Caco-2 (cell line): ENCODE measurements around the gene RFC1. TPM values are rescaled to one million over a fixed set of nuclear protein-coding genes. Genes with fewer than 3 reads are reported as not detected.

ENCODE experiments used
- BruUV-seq: library from RNA; stranded (reverse); fragments of 400-500 nt; replicated peaks from 2 replicates; lab custom pipeline; 2021; lab: Mats Ljungman, UMichigan
- CTCF ChIA-PET: fragments of 300-600 bp; sonication (Branson Sonifier 250); formaldehyde crosslinking; loops from one replicate; lab custom pipeline; 2022; ENCODE audit warnings: antibody characterized with exemption; lab: Charles Lee
- POLR2A ChIA-PET: fragments of 300-600 bp; sonication (Branson Sonifier 250); formaldehyde crosslinking; loops from one replicate; lab custom pipeline; 2022; ENCODE audit warnings: antibody characterized with exemption; lab: Charles Lee
- DNase-seq, 2 experiments: peaks; one replicate each; pipeline versions ENCODE4 v3.0.0 to v3.0.0-alpha.2; 2020 to 2022
- H3K27me3 ChIP-seq: replicated peaks from 2 replicates; pipeline ENCODE4 v1.6.0; 2011; ENCODE audit warnings: low read length; ENCODE audit not compliant: control insufficient read depth, insufficient read depth
- H3K36me3 ChIP-seq: 2 replicates; pipeline ENCODE4 v1.5.1; 2011; ENCODE audit warnings: low read length; ENCODE audit not compliant: control insufficient read depth, insufficient read depth
- H3K4me1 ChIP-seq: fragments of 250-450 bp; sonication (Bioruptor Pico); 2 replicates; pipeline ENCODE4 v1.5.1; 2020; ENCODE audit warnings: mild to moderate bottlenecking
- H3K4me3 ChIP-seq: 2 replicates; pipeline ENCODE4 v1.5.1; 2011; ENCODE audit warnings: low read depth, mild to moderate bottlenecking, control low read depth, low read length
- H3K9me3 ChIP-seq: fragments of 250-450 bp; sonication (Bioruptor Pico); 2 replicates; pipeline ENCODE4 v1.5.1; 2020; ENCODE audit warnings: mild to moderate bottlenecking, moderate library complexity
- H3K27ac Mint-ChIP-seq: one replicate; pipeline ENCODE4 v1.8.0; 2022; ENCODE audit warnings: mixed read lengths; ENCODE audit not compliant: unreplicated experiment
- H3K27me3 Mint-ChIP-seq: one replicate; pipeline ENCODE4 v1.8.0; 2022; ENCODE audit warnings: mixed read lengths; ENCODE audit not compliant: insufficient read depth, unreplicated experiment
- H3K36me3 Mint-ChIP-seq: one replicate; pipeline ENCODE4 v1.8.0; 2022; ENCODE audit warnings: mild to moderate bottlenecking, mixed read lengths; ENCODE audit not compliant: insufficient read depth, unreplicated experiment
- H3K4me1 Mint-ChIP-seq: one replicate; pipeline ENCODE4 v1.8.0; 2022; ENCODE audit warnings: low read depth, mixed read lengths; ENCODE audit not compliant: unreplicated experiment
- H3K4me3 Mint-ChIP-seq: one replicate; pipeline ENCODE4 v1.8.0; 2022; ENCODE audit warnings: mild to moderate bottlenecking, moderate library complexity, mixed read lengths; ENCODE audit not compliant: unreplicated experiment
- H3K9me3 Mint-ChIP-seq: one replicate; pipeline ENCODE4 v1.8.0; 2022; ENCODE audit warnings: mixed read lengths; ENCODE audit not compliant: unreplicated experiment
- intact Hi-C: fragments of 100-400 bp; cut with micrococcal nuclease; formaldehyde crosslinking; loops from one replicate; pipeline ENCODE4 v1.10.0; 2022; ENCODE audit not compliant: unreplicated experiment
- total RNA-seq: library from RNA; stranded (reverse); gene quantifications from 2 replicates; pipeline ENCODE4 v1.2.3, GENCODE V29; 2022
- TF ChIP-seq, protein P1 (sequence below), 2 experiments: fragments of 200-600 bp in 1 of 2; IDR thresholded peaks; 1 replicate in 1 of 2; 2 replicates in 1 of 2; pipeline versions ENCODE4 v1.5.1 to v1.8.0; 2011 to 2022; ENCODE audit warnings: antibody characterized with exemption in 1 of 2, control low read depth in 1 of 2, inconsistent platforms in 1 of 2, low read depth in 1 of 2, low read length in 1 of 2, mild to moderate bottlenecking in 1 of 2, moderate library complexity in 1 of 2; ENCODE audit not compliant: insufficient read depth in 1 of 2, severe bottlenecking in 1 of 2, unreplicated experiment in 1 of 2

The RFC1 gene
- total RNA-seq, 1 experiment from 2014 or later: 63.4 TPM

DNA sequence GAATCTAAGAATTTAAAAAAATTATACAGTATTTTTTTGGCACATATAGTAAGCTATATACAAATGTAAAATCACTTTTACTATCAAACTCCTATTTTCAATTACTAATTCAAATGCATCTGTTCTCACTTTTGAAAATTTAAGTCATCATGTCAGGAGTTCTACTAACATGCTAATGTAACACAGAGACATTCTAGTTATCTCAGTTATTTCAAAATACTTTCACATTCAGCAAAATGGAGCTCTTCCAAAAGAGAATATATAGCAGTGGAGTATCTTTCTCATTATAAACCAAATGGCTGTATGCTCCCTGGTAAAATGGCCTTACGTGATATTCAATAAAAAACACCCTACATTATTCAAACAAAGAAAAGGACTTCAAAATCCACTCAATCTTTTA is 42.3 kb downstream of the RFC1 start:
- Mint-ChIP-seq H3K4me3 (no peak overlapping the region), H3K9me3 (no peaks in the 10 kb centered on the region), H3K36me3 (peaks cover 48% of the 10 kb centered on the region), H3K27ac (no peak overlapping the region), H3K4me1 (peaks cover 26% of the 10 kb centered on the region), H3K27me3 (no peaks in the 10 kb centered on the region)
- Histone ChIP-seq H3K9me3 (no peaks in the 10 kb centered on the region), H3K36me3 (no peaks in the 10 kb centered on the region; the same call in 1 of the 2 replicates), H3K27me3 (no peaks in the 10 kb centered on the region), H3K4me3 (no peak overlapping the region), H3K4me1 (peaks cover 42% of the 10 kb centered on the region)
- POLR2A ChIA-PET: no interaction called here
- intact Hi-C loops: loop anchor here (2.0 to 5.0 kb wide), 2 partner anchors 29 to 43 kb away; partner anchors contain the start of gene RFC1
- no TSS peak for BruUV-seq
- CTCF ChIA-PET: no interaction called here
- DNase-seq: no peak
- TF ChIP-seq, protein P1, sequence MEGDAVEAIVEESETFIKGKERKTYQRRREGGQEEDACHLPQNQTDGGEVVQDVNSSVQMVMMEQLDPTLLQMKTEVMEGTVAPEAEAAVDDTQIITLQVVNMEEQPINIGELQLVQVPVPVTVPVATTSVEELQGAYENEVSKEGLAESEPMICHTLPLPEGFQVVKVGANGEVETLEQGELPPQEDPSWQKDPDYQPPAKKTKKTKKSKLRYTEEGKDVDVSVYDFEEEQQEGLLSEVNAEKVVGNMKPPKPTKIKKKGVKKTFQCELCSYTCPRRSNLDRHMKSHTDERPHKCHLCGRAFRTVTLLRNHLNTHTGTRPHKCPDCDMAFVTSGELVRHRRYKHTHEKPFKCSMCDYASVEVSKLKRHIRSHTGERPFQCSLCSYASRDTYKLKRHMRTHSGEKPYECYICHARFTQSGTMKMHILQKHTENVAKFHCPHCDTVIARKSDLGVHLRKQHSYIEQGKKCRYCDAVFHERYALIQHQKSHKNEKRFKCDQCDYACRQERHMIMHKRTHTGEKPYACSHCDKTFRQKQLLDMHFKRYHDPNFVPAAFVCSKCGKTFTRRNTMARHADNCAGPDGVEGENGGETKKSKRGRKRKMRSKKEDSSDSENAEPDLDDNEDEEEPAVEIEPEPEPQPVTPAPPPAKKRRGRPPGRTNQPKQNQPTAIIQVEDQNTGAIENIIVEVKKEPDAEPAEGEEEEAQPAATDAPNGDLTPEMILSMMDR (IDR thresholded peaks at IDR 0.05; ENCODE audit: insufficient read depth in 1 of 2, low read depth in 1 of 2, low read length in 1 of 2, severe bottlenecking in 1 of 2, unreplicated experiment in 1 of 2): no peak

DNA sequence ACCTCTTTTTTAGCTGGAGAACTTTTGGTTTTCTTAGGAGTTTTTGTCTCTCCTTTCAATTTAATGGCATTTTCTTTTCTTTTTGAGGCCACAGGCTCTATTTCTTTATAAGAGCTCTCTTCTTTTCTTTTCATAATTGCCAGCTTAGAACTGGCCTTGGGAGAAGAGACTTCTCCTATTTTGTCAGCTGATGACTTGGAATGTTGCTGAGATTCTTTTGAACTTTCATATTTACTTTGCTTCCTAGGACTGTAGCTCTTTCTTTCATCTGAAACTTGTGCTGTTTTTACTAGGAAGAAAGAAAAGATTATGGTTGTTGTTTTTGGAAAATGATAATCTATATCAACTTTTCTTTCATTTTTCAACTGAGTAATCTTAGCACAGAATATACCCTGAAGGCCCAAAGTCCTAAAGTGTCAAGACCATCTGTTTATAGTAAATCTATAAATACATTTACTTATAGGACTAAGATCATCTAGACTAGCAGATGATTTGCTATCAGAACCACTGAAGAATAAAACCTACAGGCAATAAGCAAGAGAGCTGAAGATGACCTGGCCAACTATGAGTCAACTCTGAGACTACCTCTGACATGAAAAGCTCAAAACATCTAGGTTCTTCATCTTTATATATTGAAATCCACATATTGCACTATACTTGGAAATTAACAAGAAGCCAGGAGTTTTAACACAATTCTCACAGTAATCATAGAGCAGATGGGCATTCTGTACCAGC is 45.6 kb downstream of the RFC1 start:
- ChIA-PET CTCF (no interaction called here), POLR2A (interaction anchor here (0.5 to 0.7 kb wide), 2 partner anchors 46 to 593 kb away, joined by 6 to 7 read pairs; partner anchors contain the start of gene RFC1)
- Mint-ChIP-seq H3K9me3 (no peaks in the 10 kb centered on the region), H3K27me3 (no peaks in the 10 kb centered on the region), H3K4me3 (peak overlapping the region; percentile 32), H3K27ac (peak overlapping the region; percentile 48), H3K36me3 (peaks cover 27% of the 10 kb centered on the region), H3K4me1 (peaks cover 18% of the 10 kb centered on the region)
- BruUV-seq: no TSS peak
- no peak overlapping the region for H3K4me3 ChIP-seq
- no peaks in the 10 kb centered on the region; the same call in 1 of the 2 replicates for H3K36me3 ChIP-seq
- peaks cover 46% of the 10 kb centered on the region for H3K4me1 ChIP-seq
- TF ChIP-seq, protein P1 (IDR thresholded peaks at IDR 0.05; ENCODE audit: insufficient read depth in 1 of 2, low read depth in 1 of 2, low read length in 1 of 2, severe bottlenecking in 1 of 2, unreplicated experiment in 1 of 2): no peak
- H3K9me3 ChIP-seq: no peaks in the 10 kb centered on the region
- no peak for DNase-seq
- H3K27me3 ChIP-seq: no peaks in the 10 kb centered on the region
- intact Hi-C loops: loop anchor here (5.0 kb wide), 1 partner anchor 47 kb away; the partner anchor contains the start of gene RFC1

DNA sequence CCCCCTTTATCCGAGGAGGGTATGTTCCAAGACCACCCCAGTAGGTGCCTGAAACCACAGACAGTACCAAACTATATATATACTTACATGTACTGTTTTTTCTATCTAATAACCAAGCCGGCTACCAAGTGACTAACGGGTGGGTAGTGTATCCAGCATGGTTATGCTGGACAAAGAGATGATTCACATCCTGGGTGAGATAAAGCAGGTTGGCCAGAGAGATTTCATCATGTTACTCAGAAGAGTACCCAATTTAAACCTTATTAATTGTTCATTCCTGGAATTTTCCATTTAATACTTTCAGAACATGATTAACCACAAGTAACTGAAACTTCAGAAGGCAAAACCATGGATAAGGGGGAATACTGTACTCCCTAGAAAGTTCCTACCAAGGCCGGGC is 46.5 kb downstream of the RFC1 start:
- H3K27ac Mint-ChIP-seq: no peak overlapping the region
- TF ChIP-seq, protein P1 (IDR thresholded peaks at IDR 0.05; ENCODE audit: insufficient read depth in 1 of 2, low read depth in 1 of 2, low read length in 1 of 2, severe bottlenecking in 1 of 2, unreplicated experiment in 1 of 2): no peak
- Histone ChIP-seq H3K4me3 (no peak overlapping the region), H3K4me1 (peaks cover 37% of the 10 kb centered on the region), H3K9me3 (no peaks in the 10 kb centered on the region), H3K27me3 (no peaks in the 10 kb centered on the region), H3K36me3 (no peaks in the 10 kb centered on the region; the same call in 1 of the 2 replicates)
- no peak for DNase-seq
- H3K4me3 Mint-ChIP-seq: no peak overlapping the region
- no peaks in the 10 kb centered on the region for H3K9me3 Mint-ChIP-seq
- CTCF ChIA-PET: no interaction called here
- intact Hi-C loops: loop anchor here (5.0 kb wide), 1 partner anchor 48 kb away; the partner anchor contains the start of gene RFC1
- no peaks in the 10 kb centered on the region for H3K27me3 Mint-ChIP-seq
- BruUV-seq: TSS peak; percentile 11
- H3K4me1 Mint-ChIP-seq: peaks cover 12% of the 10 kb centered on the region
- H3K36me3 Mint-ChIP-seq: peaks cover 18% of the 10 kb centered on the region
- POLR2A ChIA-PET: interaction anchor here (1.0 kb wide), 1 partner anchor 139 kb away, joined by 3 read pairs; the partner anchor contains the start of genes LIAS and RPL9
